Activated naive CD4-positive, alpha-beta T cell treated with anti-CD3 and anti-CD28 coated beads for 36 hours (primary cell): ENCODE measurements around the gene ZBTB46. TPM values are rescaled to one million over a fixed set of nuclear protein-coding genes. Genes with fewer than 3 reads are reported as not detected.

Experiments
- CTCF ChIA-PET: fragments of 350-600 bp; sonication (Branson Sonifier 250); formaldehyde crosslinking; loops from one replicate; lab custom pipeline; 2021; ENCODE audit warnings: antibody characterized with exemption; lab: Charles Lee
- DNase-seq: peaks from one replicate; pipeline ENCODE4 v3.0.0-alpha.2; 2020
- H3K27ac Mint-ChIP-seq: one replicate; pipeline ENCODE4 v1.8.0; 2021; ENCODE audit warnings: mild to moderate bottlenecking, mixed read lengths
- H3K27me3 Mint-ChIP-seq: one replicate; pipeline ENCODE4 v1.8.0; 2021; ENCODE audit warnings: low read depth, mixed read lengths
- H3K36me3 Mint-ChIP-seq: one replicate; pipeline ENCODE4 v1.8.0; 2021; ENCODE audit warnings: low read depth, mixed read lengths
- H3K4me1 Mint-ChIP-seq: one replicate; pipeline ENCODE4 v1.8.0; 2021; ENCODE audit warnings: low read depth, mixed read lengths
- H3K4me3 Mint-ChIP-seq: one replicate; pipeline ENCODE4 v1.8.0; 2021; ENCODE audit warnings: mild to moderate bottlenecking, moderate library complexity, mixed read lengths
- H3K9me3 Mint-ChIP-seq: one replicate; pipeline ENCODE4 v1.8.0; 2021; ENCODE audit warnings: mixed read lengths
- intact Hi-C: fragments of 100-400 bp; cut with micrococcal nuclease; formaldehyde crosslinking; loops from one replicate; pipeline ENCODE4 v1.15.1; 2023
- total RNA-seq, 2 experiments: library from RNA; stranded (reverse); gene quantifications; one replicate each; pipeline ENCODE4 v1.2.3, GENCODE V29; 2021

ZBTB46 gene
- total RNA-seq, 2 experiments from 2014 or later = 0.17 to 0.20 TPM

- intact Hi-C loops = no loop called here
- peaks cover 1% of the 10 kb centered on the region for H3K4me1 Mint-ChIP-seq
- no peak for DNase-seq
These were observed 56.8 kb downstream of the ZBTB46 start for GRCh38 chr20:63774306-63774705.

GRCh38 chr20:63773571-63774241, 57.4 kb downstream of the ZBTB46 start:
- no peaks in the 10 kb centered on the region for H3K27me3 Mint-ChIP-seq
- peaks cover 1% of the 10 kb centered on the region for H3K4me1 Mint-ChIP-seq
- no peak overlapping the region for H3K27ac Mint-ChIP-seq
- H3K4me3 Mint-ChIP-seq = no peak overlapping the region
- CTCF ChIA-PET = no interaction called here
- no peaks in the 10 kb centered on the region for H3K36me3 Mint-ChIP-seq
- no peaks in the 10 kb centered on the region for H3K9me3 Mint-ChIP-seq
- intact Hi-C loops = no loop called here
- DNase-seq = no peak

More at GRCh38 chr20:63774306-63774705, 56.8 kb downstream of the ZBTB46 start:
- H3K27ac Mint-ChIP-seq = no peak overlapping the region
- CTCF ChIA-PET = interaction anchor here (0.6 to 1.3 kb wide), 2 partner anchors 10 to 59 kb away, joined by 3 to 4 read pairs; no protein-coding TSS in a partner anchor
- no peaks in the 10 kb centered on the region for H3K9me3 Mint-ChIP-seq
- H3K4me3 Mint-ChIP-seq = no peak overlapping the region
- H3K36me3 Mint-ChIP-seq = no peaks in the 10 kb centered on the region
- no peaks in the 10 kb centered on the region for H3K27me3 Mint-ChIP-seq

- Mint-ChIP-seq H3K9me3 (no peaks in the 10 kb centered on the region), H3K36me3 (no peaks in the 10 kb centered on the region), H3K27ac (no peak overlapping the region), H3K4me3 (no peak overlapping the region), H3K27me3 (no peaks in the 10 kb centered on the region), H3K4me1 (peaks cover 1% of the 10 kb centered on the region)
- intact Hi-C loops = no loop called here
- DNase-seq = no peak
- CTCF ChIA-PET = no interaction called here
These were observed 58.1 kb downstream of the ZBTB46 start for GRCh38 chr20:63772781-63773518.

DNA sequence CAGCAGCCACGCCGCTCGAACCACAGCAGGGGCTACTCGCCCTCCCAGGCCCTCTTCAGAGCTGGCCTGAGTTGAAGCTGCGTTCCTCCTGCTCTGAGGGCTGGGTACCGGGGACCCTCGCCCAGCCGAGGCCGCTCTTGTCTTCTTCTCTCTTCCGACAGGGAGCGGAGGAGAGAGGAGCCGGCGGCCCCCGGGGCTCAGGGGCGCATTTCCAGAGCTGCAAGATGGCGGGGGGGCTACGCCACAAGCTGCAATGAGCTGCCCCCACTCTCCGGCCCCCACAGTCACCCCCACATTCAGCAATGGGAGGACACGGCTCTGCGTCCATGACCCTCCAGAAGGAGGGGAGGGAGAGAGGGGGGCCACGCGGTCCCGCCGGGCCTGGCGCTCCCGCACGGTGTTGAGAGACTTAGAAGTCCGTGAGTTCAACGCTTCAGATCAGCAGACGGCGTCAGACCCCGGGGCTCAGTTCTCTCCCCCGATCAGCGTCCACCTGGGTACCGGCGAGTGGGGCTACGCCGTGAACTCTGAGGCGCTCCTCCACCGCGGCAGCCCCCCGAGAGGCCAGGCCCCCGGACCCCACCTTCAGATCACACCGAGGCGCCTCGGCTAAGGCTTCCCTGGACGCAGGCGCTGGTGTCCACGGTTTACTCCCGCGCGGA, 59.9 kb downstream of the ZBTB46 start:
- H3K9me3 Mint-ChIP-seq = no peaks in the 10 kb centered on the region
- no peak for DNase-seq
- intact Hi-C loops = no loop called here
- no peak overlapping the region for H3K4me3 Mint-ChIP-seq
- H3K27ac Mint-ChIP-seq = no peak overlapping the region
- H3K36me3 Mint-ChIP-seq = no peaks in the 10 kb centered on the region
- CTCF ChIA-PET = no interaction called here
- no peaks in the 10 kb centered on the region for H3K27me3 Mint-ChIP-seq
- peaks cover 1% of the 10 kb centered on the region for H3K4me1 Mint-ChIP-seq

GRCh38 chr20:63769891-63770474, 61.1 kb downstream of the ZBTB46 start:
- CTCF ChIA-PET = no interaction called here
- no peaks in the 10 kb centered on the region for H3K9me3 Mint-ChIP-seq
- no peak overlapping the region for H3K4me3 Mint-ChIP-seq
- intact Hi-C loops = no loop called here
- no peak for DNase-seq
- H3K27me3 Mint-ChIP-seq = no peaks in the 10 kb centered on the region
- no peaks in the 10 kb centered on the region for H3K36me3 Mint-ChIP-seq
- H3K27ac Mint-ChIP-seq = no peak overlapping the region
- H3K4me1 Mint-ChIP-seq = peaks cover 1% of the 10 kb centered on the region

GRCh38 chr20:63768591-63769515, 62.2 kb downstream of the ZBTB46 start:
- H3K4me3 Mint-ChIP-seq = no peak overlapping the region
- no peaks in the 10 kb centered on the region for H3K36me3 Mint-ChIP-seq
- no peaks in the 10 kb centered on the region for H3K27me3 Mint-ChIP-seq
- no peak overlapping the region for H3K27ac Mint-ChIP-seq
- no peaks in the 10 kb centered on the region for H3K4me1 Mint-ChIP-seq
- no peaks in the 10 kb centered on the region for H3K9me3 Mint-ChIP-seq
- no peak for DNase-seq
- intact Hi-C loops = no loop called here
- CTCF ChIA-PET = interaction anchor here (0.6 kb wide), 1 partner anchor 52 kb away, joined by 3 read pairs; no protein-coding TSS in a partner anchor

DNA sequence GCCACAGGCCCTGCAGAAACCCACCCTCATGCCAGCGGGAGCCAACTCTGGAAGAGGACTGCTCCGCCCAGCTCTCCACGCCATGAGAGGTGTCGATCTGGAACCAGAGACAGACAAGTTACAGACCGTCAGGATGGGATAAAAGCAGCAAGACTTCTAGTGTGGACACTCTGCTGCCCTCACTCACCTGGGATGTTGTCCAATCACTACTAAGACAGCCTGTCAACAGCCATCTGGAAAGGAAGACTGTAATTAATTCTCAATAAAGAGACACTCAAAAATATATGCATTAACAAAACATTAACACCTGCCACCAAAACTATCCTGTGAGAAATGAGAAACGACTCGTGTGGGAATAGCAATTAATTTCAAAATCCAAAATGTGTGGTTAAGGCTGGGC, 63.2 kb downstream of the ZBTB46 start:
- no peak overlapping the region for H3K4me3 Mint-ChIP-seq
- no peaks in the 10 kb centered on the region for H3K36me3 Mint-ChIP-seq
- DNase-seq = no peak
- H3K27me3 Mint-ChIP-seq = no peaks in the 10 kb centered on the region
- intact Hi-C loops = no loop called here
- no peak overlapping the region for H3K27ac Mint-ChIP-seq
- H3K4me1 Mint-ChIP-seq = no peaks in the 10 kb centered on the region
- CTCF ChIA-PET = no interaction called here
- no peaks in the 10 kb centered on the region for H3K9me3 Mint-ChIP-seq

GRCh38 chr20:63767456-63767855, 63.6 kb downstream of the ZBTB46 start:
- no peaks in the 10 kb centered on the region for H3K27me3 Mint-ChIP-seq
- CTCF ChIA-PET = no interaction called here
- no peak overlapping the region for H3K27ac Mint-ChIP-seq

DNA sequence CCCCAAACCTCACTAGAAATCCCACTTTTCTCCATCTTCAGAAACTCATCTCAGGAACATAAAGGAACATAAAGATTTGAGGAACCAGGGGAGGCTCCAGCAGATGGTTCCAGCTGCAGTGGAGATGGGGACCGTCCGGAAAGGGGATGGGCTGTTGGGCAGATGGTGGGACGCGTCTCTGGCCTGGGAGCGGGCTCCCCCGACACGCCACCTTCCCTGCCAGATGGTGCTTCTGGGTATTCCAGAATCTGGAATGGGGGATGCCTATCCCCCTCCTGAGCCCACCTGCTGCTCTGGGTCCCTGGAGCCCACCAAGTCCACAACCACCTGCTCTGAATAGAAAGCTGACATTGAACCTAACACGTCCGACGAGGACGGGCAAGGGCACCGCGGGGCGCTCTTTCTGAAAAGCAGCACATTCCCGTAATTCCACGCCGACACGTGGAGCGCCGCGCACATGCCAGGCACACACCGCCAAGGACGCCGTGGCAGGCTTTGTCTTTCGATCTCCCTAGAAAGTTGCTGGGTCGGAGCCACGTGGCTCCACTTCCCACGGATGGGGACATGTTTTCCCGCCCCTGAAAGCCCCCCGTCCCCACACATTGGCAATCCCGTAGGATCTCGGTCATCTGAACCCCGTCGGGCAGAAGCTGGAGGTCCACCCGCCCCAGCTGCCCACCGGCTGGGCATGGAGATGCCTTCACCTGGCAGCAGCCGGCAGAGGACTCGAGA, 64.2 kb downstream of the ZBTB46 start:
- Mint-ChIP-seq H3K4me3 (no peak overlapping the region), H3K36me3 (no peaks in the 10 kb centered on the region), H3K27me3 (no peaks in the 10 kb centered on the region), H3K27ac (no peak overlapping the region), H3K9me3 (no peaks in the 10 kb centered on the region), H3K4me1 (no peaks in the 10 kb centered on the region)
- DNase-seq = no peak
- CTCF ChIA-PET = interaction anchor here (0.6 to 1.1 kb wide), 3 partner anchors 9 to 224 kb away, joined by 3 read pairs; no protein-coding TSS in a partner anchor
- intact Hi-C loops = no loop called here

More at GRCh38 chr20:63767456-63767855, 63.6 kb downstream of the ZBTB46 start:
- DNase-seq = no peak
- Mint-ChIP-seq H3K9me3 (no peaks in the 10 kb centered on the region), H3K4me1 (no peaks in the 10 kb centered on the region), H3K4me3 (no peak overlapping the region), H3K36me3 (no peaks in the 10 kb centered on the region)
- intact Hi-C loops = no loop called here

DNA sequence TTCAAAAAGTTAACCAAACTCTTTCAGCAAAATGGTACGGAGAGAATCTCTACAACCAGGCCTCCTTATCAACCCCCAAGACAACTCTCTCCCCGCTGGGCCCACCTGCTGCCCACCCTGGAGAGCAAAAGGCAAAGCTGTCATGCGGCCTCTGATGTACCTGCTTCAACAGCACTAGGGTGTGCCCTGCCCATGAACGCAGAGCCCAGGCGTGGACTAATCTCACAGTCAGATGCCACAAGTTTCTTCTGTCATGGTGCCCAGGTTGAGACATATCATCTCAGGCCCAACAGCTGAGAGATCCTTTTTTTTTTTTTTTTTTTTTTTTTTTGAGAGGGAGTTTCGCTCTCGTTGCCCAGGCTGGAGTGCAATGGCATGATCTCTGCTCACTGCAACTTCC, 65.2 kb downstream of the ZBTB46 start:
- CTCF ChIA-PET = interaction anchor here (0.6 to 1.1 kb wide), 3 partner anchors 10 to 223 kb away, joined by 3 read pairs; no protein-coding TSS in a partner anchor
- Mint-ChIP-seq H3K4me3 (no peak overlapping the region), H3K27ac (no peak overlapping the region), H3K36me3 (no peaks in the 10 kb centered on the region), H3K27me3 (no peaks in the 10 kb centered on the region), H3K4me1 (no peaks in the 10 kb centered on the region), H3K9me3 (no peaks in the 10 kb centered on the region)
- intact Hi-C loops = no loop called here
- DNase-seq = no peak
